CD1c-positive myeloid dendritic cell (primary cell): ENCODE data around the gene SRGAP3.

Source experiments
- DNase-seq: peaks from one replicate; pipeline ENCODE4 v3.0.0-alpha.2; 2016; ENCODE audit errors: extremely low spot score

The SRGAP3 gene

DNA sequence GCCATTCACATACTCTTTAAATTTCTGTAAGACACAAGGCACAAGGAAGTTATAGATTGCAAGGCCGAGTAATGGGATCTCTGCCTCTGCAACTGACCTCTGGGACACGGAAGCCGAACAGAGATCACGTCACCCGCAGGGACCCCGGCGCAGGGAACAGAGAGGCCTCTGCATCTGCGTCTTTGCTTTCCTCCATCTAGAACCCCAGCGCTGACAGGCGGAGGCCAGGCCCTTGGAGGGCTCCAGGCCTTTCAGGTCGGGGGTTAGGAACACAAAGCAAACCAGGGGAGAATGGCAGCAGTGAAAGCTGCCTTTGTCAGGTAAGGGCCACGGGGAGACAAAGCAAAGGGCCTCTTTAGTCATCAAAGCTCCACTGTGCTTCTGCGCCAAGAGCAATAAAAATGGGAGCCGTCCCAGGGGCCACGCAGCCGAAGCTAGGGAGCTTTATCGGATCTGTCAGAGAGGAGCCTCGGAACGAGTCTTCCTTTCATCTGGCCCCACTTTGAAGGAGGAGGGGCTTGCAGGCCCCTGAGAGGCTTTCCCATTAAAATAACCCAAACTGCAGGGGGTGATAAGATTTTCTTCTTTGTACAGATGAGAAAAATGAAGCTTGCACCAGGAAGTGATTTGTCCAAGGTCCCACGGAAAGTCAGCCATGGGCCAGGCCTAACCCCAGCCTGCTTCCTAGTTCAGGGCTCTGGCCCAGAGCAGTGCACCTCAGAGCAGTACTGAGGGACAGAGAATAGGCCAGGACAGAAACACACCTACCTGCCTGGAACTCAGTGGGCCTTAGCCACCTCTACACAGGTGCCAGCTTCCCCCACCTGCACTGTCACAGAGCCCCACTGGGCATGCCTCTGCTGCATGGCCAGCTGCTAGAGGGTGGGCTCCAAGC lies 201.7 kb downstream of the SRGAP3 start:
- no peak for DNase-seq

DNA sequence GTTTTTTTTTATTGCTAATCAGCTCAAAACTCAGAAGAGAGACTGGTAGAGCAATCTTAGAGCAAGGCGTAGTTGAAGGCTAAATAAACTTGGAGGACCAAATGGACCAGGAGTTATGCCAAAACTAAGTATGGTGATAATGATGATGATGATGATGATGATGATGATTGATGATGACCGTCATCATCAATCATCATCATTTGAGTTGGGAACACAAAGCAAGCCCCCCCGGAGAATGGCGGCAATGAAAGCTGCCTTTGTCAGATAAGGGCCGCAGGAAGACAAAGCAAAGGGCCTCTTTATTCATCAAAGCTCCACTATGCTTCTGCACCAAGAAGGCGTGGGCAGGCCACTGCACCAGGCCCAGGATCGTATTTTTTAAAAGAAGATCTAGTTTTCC lies 204.1 kb downstream of the SRGAP3 start:
- no peak for DNase-seq

DNA sequence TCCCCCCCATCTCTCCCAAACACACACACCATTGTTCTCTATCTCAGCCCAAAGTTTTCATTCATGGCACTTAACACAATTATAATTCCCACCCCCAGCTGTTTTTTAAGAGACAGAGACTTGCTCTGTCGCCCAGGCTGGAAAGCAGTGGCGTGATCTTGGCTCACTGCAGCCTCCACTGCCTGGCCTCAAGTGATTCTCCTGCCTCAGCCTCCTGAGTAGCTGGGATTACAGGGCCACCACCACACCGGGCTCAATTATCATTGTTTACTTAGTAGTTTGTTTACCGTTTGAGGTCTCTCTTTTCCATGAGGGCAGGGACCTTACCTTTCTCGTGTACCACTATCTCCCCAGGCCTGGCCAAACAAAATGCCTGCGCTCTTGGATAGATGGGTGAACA lies 206.4 kb downstream of the SRGAP3 start:
- DNase-seq = no peak

- no peak for DNase-seq
These were observed 207.8 kb downstream of the SRGAP3 start for GRCh38 chr3:9041626-9042025.

GRCh38 chr3:9040996-9041395 lies 208.4 kb downstream of the SRGAP3 start:
- no peak for DNase-seq

DNA sequence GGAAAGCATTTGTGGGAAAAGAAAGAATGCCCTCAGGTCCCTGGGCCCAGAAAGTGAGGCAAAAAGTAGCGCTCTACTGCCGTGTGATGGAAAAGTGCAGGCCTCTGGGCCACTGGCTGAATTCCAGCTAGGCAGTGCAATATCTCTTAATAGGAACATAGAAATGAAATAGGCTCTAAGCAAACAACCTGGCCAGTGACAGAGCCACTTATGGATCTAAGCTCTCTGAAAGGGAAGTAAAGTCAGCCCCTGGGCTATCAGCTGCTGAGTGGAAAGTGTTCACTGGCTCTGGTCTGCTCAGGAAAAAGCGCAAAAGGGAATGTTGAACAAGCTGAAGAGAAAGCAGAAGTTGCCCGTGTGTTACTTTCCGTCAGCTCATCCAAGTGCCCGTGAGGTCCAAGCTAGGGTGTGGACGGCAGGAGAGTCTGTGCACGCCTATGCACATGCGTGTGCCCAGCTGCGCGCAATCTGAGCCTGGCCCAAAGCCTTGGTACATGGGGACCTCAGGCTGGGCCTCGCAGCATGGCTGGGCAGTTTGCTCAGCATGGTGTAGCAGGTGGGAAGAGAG lies 212.2 kb downstream of the SRGAP3 start:
- DNase-seq = peak; percentile 30

GRCh38 chr3:9036404-9037131 lies 212.9 kb downstream of the SRGAP3 start:
- DNase-seq = peak; percentile 38

GRCh38 chr3:9035961-9036360 lies 213.5 kb downstream of the SRGAP3 start:
- no peak for DNase-seq

GRCh38 chr3:9035473-9035872 lies 214.0 kb downstream of the SRGAP3 start:
- peak; percentile 3 for DNase-seq

DNA sequence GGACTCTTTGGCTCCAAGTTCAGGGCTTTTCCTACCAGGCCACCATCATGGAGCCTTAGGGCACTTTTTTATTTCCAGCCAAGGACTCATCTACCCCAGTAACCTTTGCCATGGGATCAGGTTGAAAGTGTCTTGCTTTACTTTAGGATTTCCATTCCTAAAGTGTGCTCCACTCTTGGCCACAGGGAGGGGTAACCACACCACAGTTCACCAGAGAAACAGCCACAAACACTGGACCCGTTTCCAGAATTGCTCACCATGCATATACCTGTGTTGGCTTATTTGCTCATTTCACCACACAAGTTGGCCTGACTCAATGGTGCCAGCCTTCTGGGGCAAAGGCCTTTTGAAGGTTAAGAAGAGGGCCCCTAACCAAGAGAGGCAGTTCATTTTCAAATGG lies 215.6 kb downstream of the SRGAP3 start:
- DNase-seq = no peak

GRCh38 chr3:9032231-9032777 lies 217.1 kb downstream of the SRGAP3 start:
- DNase-seq = no peak

DNA sequence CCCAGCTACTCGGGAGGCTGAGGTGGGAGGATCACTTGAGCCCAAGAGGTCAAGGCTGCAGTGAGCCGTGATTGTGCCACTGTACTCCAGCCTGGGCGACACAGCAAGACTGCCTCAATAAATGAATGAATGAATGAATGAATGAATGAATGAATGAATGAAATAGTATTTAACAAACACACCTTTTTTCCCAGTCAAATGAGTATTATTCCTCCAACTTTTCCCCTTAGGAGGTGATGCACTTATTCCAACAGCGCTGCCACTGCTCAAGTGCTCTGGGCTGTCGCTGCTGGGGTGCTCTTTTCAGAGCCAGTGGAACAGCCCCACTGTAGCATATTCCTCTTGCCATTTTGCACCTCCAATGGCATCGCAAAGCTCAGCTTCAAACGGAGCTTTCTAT lies 219.4 kb downstream of the SRGAP3 start:
- no peak for DNase-seq

DNA sequence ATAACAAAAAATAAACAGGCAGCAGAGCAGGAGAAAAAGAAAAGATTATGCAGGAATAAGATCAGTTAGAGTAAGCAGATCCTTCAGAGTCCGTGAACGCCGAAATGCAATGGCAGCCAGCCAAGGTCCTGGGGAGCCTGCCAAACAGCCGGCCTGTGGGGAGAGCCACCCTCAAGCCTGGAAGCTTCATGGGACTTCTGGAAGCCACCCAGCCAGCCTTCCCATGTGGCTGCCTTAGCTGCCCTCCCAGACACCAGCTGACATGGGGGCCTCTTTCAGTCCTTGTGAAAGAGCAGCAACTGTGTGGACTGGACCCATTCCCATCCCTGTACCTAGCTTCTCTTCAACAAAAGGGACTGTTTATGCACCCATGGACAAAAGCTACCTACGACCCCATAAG lies 221.3 kb downstream of the SRGAP3 start:
- DNase-seq = no peak

- no peak for DNase-seq
These were observed 223.0 kb downstream of the SRGAP3 start for GRCh38 chr3:9026320-9027045.

GRCh38 chr3:9024341-9024740 lies 225.1 kb downstream of the SRGAP3 start:
- no peak for DNase-seq

DNA sequence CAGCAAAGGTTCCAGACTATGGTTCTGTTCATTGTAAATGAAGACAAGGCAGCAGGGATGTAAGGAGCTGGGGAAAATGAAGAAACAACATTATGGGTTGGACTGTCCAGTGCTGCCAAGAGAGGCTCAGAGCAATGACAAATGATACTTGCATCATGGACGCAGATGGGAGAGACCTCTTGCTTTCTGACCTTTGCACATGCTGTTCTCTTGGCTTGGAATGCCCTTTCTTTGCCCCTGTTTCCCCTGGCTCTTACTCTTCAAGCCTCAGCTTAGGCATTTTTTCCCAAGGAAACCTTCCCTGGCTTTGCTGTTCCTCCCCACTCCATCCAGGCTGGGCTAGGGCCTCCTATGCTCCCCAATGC lies 226.2 kb downstream of the SRGAP3 start:
- DNase-seq = no peak

DNA sequence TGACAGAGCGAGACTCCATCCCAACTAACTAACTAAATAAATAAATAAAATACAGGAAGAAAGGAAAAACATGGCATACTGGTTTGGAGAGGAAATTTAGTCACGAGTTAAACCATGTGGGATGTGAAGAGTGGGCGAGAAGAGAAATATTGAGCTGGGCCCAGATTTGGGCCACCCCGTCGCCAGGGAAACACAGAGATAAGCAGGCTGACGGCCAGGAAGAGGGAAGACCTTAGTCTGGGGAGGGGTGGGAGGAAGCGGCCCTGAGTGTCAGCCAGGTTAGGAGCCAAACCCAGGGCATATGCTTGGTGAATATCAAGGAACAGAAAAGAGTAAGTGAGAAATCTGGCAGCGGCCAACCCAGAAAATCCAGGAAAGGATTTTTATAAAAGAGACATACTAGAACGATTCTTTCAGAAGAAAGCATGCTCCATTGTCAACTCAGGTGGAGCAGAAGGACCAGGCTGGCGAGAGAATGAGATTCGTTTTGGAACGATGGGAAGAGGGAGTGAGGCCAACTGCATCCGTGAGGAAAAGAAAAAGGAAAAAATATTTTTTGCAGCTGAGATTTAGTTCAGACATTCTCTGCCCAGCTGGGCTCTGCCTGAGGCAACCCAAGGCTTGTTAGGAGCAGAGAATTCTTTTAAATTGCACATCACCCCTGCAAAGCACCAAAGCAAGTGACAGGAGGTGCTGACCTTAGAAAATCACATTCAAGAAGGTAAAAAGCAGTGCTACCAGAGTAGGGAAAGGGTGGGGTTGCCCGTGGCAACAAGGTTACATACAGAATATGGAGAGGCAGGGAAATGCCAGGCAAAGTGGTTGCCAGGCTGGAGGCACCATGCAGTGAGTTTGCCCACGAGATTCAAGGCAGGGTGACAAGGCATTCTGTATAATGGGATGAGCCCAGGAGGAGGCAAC lies 226.9 kb downstream of the SRGAP3 start:
- DNase-seq = no peak

DNA sequence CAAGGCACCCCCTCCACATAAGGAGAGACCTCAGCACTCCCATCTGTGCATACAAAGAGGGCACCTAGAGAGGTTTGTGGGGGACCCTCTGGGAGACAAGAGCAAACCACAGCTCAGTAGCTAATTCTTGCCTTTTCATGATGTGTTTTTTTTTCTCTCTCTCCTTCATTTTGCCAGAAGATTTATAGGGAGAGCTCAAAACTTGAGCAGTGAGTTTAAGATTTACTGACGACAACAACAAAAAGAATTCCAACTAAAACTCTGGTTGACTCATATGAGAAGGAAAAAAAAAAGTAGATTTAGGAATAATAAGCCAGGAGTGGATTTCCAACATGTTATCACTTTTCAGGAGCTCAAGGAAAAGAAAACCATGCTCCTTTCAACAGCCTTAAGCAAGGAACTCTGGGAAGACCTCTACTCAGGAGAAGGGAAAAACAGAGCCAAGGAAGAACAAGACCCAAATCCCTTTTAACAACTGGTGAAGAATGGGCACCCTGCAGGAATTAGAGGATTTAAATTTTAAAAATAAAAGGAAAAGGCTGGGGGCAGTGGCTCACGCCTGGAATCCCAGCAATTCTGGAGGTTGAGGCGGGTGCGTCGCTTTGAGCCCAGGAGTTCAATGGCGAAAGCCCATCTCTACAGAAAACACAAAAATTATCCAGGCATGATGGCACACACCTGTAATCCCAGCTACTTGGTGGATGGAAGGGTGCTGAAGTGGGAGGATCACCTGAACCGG lies 228.0 kb downstream of the SRGAP3 start:
- DNase-seq = no peak

- no peak for DNase-seq
These were observed 229.0 kb downstream of the SRGAP3 start for GRCh38 chr3:9020426-9020825.
